ENCODE measurements around the gene TENM4.
A peak's percentile ranks its signal among the peaks of the same experiment; 100 is the strongest.
"Not testable (repeated sequence)": the region's sequence is repeated elsewhere in the genome, so short reads cannot be mapped to it uniquely, and the experiment has no call there.

The TENM4 gene

DNA sequence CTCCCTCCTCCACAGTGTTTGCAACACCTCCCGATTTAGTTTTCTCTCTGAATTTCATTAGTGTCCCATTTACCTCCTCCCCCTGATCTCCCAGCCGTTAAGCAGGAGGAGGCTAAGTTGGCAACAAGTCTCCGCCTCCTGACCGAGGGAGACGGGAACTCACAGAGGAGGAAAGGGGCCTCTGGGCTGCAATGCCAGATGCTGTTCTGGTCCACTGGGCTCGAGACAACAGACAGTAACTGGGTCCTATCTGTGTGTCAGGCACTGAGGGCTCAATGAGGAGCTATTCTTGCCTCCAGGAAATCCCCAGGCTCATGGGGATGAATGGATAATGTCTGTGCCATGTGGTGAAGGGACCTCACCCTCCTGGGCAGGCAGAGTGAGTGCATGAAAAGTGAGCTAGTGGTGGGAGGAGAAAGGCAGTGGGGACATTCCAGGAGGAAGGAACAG, 228.1 kb downstream of the TENM4 start:
- peak; percentile 48 for DNase-seq (ENCODE audit: low spot score)

DNA sequence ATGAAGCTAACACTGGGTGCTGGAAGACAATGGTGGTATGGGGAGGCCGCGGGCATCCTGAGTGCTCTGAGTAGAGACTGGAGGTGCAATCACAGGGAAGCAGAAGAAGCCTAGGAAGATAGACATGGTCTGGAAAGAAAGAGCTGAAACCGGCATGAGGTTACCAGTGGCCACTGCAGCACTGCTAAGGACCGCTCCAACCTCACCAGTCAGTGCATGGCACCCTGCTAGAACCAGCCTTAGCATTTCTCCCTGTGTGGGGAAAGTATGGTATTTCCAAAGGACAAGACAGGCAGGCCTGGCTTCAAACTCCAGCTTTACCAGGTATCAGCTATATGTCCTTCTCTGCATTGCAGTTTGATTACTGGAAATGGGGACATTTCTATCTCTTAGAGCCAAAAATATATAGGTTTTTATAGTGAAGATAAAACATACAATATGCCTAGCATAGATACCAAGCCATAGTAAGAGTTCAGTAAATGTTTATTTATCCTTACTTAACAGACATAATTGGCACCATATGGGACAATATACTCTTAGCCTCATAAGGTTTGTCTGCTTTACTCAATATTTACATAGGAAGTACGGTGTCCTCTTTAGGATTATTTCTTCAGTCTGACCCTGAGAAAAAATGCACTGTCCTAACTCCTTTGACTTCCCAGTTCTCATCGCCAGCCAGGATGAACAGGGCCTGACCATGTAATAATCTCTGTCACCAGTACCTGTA, 231.1 kb downstream of the TENM4 start:
- DNase-seq (ENCODE audit: low spot score) = no peak

DNA sequence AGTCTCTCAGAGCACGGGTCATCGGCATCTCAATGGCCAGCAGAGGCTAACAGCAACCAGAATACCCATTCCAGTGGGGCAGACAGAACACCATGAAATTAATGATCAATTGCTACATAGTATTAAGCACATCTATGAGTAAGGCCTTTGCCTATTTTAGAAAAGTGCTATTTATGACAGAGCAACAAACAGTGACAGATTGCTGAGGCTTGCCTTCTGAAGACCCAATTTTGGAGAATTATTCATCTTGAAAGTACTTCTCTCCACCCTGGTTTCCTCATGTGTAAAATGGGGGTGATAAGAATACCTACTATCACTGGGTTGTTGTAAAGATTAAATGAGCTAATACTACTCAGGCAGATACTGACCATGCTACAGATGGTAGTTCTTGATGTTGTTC, 232.7 kb downstream of the TENM4 start:
- no peak for DNase-seq (ENCODE audit: low spot score)

- DNase-seq (ENCODE audit: low spot score) = no peak
Measured at GRCh38 chr11:79206951-79207350, 233.9 kb downstream of the TENM4 start.

GRCh38 chr11:79205786-79206185, 235.0 kb downstream of the TENM4 start:
- DNase-seq (ENCODE audit: low spot score) = no peak

- DNase-seq (ENCODE audit: low spot score) = no peak
Measured at GRCh38 chr11:79201677-79202347, 239.0 kb downstream of the TENM4 start.

- no peak for DNase-seq (ENCODE audit: low spot score)
Measured at GRCh38 chr11:79200398-79201070, 240.3 kb downstream of the TENM4 start.

GRCh38 chr11:79199729-79200354, 241.0 kb downstream of the TENM4 start:
- DNase-seq (ENCODE audit: low spot score) = no peak

- DNase-seq (ENCODE audit: low spot score) = no peak
Measured at GRCh38 chr11:79198898-79199250, 242.0 kb downstream of the TENM4 start.

GRCh38 chr11:79198203-79198897, 242.5 kb downstream of the TENM4 start:
- no peak for DNase-seq (ENCODE audit: low spot score)

- DNase-seq (ENCODE audit: low spot score) = no peak
Measured at GRCh38 chr11:79196950-79197349, 243.9 kb downstream of the TENM4 start.

- no peak for DNase-seq (ENCODE audit: low spot score)
Measured at GRCh38 chr11:79195209-79195608, 245.6 kb downstream of the TENM4 start.

DNA sequence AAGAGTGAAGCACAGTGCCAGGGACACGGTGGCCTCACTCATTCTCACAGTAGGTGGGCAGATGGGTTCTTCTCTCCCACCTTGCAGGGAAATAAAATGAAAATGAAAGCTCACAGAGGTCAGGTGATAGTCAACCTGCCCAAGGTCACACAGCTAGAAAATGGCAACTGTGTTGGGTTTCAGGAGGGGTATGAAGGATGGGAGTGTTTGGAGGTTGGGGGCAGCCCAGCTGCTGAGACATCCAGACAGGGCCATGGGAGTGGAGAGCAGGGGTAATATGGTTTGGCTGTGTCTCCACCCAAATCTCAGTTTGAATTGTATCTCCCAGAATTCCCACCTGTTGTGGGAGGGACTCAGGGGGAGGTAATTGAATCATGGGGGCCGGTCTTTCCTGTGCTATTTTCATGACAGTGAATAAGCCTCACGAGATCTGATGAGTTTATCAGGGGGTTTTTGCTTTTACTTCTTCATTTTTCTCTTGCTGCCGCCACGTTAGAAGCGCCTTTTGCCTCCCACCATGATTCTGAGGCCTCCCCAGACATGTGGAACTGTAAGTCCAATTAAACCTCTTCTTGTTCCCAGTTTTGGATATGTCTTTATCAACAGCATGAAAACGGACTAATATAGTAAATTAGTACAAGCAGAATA, 247.0 kb downstream of the TENM4 start:
- DNase-seq (ENCODE audit: low spot score) = no peak

- no peak for DNase-seq (ENCODE audit: low spot score)
Measured at GRCh38 chr11:79192836-79193235, 248.0 kb downstream of the TENM4 start.

- DNase-seq (ENCODE audit: low spot score) = not testable (repeated sequence)
Measured at GRCh38 chr11:79191716-79192115, 249.1 kb downstream of the TENM4 start.

DNA sequence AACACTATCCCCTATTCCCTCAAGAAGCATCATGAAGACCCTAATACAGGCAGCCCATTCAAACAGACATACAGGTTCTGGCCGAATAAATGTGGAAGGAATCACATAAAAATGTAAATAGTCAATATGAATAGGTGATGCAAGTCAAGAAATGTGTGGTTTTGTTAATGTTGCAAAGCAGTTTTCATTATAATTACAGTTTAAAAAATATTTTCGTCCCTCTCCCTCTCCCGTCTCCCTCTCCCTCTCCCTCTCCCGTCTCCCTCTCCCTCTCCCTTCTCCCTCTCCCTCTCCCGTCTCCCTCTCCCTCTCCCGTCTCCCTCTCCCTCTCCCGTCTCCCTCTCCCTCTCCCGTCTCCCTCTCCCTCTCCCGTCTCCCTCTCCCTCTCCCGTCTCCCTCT, 250.3 kb downstream of the TENM4 start:
- not testable (repeated sequence) for DNase-seq (ENCODE audit: low spot score)

DNA sequence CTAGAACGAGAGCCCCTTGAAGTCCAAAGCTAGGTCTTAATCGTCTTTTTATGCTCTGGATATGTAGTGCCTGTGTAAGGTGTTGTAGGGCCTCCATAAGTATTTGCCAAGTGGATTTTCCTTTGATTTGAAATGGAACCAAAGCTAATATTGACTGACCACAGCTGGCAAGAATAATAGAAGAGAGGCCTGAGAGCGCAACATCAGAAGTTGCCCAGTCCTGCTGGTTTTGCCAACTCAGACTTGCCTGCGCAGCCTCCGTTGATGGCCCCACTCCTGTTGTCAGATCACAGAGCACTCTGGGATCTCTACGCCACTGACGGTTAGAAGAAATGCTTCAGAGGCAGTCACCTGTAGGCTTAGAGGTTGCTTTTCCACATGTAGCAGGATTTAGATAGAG, 251.2 kb downstream of the TENM4 start:
- DNase-seq (ENCODE audit: low spot score) = no peak

DNA sequence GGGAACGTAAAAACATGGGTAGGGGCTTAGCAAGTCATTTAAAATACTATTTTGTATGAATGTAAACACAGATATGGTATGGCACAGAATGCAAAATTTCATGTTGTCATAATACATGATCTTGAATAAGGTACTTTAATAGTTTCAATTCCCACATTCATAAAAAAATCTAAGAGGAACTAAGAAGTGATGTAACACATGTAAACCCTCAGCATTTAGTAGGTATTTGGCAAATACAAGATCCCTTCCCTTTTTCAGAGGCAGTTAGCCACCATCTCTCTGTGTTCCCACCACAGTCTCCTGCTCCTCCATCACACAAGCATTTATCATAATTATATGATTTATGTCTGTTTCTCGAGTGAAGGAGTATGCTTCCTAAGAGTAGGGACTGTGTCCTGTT, 251.8 kb downstream of the TENM4 start:
- DNase-seq (ENCODE audit: low spot score) = no peak

- DNase-seq (ENCODE audit: low spot score) = no peak
Measured at GRCh38 chr11:79186669-79187068, 254.2 kb downstream of the TENM4 start.

GRCh38 chr11:79185351-79185750, 255.5 kb downstream of the TENM4 start:
- DNase-seq (ENCODE audit: low spot score) = no peak

DNA sequence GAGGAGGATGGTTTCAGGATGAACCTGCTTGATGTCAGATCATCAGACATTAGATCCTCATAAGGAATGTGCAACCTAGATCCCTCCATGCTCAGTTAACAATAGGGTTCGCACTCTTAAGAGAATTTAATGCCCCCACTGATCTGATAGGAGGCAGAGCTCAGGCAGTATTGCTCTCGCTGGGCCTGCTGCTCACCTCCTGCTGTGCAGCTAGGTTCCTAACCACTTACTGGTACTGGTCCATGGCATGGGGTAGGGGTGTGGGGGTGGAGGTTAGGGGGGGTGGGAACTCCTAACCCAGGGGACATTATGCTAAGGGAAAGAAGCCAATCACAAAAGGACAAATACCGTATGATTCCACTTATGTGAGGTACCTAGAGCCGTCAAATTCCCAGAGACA, 256.5 kb downstream of the TENM4 start:
- DNase-seq (ENCODE audit: low spot score) = no peak

Measured in SK-N-DZ (cell line).